Measurements from ENCODE around the gene ZNF652. TPM values are rescaled to one million over a fixed set of nuclear protein-coding genes. Genes with fewer than 3 reads are reported as not detected.

Gene ZNF652
- total RNA-seq, 2 experiments from 2014 or later, result 33.7 to 34.9 TPM

DNA sequence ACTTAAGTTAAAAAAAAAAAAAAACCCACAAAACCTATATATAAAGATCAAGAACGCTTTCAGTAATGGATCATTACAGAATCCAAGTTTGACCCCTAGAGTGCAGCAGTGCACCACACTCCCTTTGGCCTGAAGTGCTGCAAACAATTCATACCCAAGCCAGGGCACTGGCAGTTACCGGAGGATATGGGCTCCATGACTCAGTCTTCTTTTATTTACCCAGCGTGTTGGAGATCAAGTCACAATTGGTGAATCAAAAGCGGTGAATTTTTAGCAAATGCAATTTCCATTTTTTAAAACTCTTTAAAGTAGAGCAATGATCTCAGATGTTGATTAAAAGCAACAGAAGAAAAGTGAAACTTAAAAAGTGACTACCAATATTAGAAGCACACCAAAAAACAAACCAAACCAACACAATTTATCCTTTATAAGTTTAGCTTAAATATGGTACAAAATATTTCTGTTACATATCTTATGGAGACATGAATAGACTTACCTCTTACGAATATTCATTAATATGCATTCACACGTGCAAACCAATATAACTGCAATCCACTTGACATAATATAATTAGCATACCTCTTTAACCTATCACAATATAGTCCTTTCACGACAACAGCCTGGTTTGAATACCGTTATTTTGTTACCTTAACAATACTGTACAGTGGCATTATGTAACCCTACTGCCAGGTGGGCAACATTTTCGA lies 46.3 kb downstream of the ZNF652 start:
- Histone ChIP-seq H3K36me3 (ENCODE audit: insufficient read depth, low read length) (peaks cover 33% of the 10 kb centered on the region), H3K4me3 (ENCODE audit: low read length) (no peak overlapping the region), H3K27ac (ENCODE audit: low read depth in 1 of 2, low read length in 2 of 2) (no peak overlapping the region), H3K27me3 (ENCODE audit: control insufficient read depth in 1 of 2, insufficient read depth in 2 of 2, low read length in 2 of 2) (no peaks in the 10 kb centered on the region), H3K9me3 (ENCODE audit: control insufficient read depth in 1 of 2, insufficient read depth in 1 of 2, low read length in 2 of 2) (no peaks in the 10 kb centered on the region), H3K4me1 (ENCODE audit: insufficient read depth, low read length) (peaks cover 3% of the 10 kb centered on the region)
- no peaks in the 10 kb centered on the region for H3K27me3 Mint-ChIP-seq
- H3K9me3 Mint-ChIP-seq, result no peaks in the 10 kb centered on the region
- CTCF ChIA-PET, result interaction anchor here (0.6 to 4.1 kb wide), 21 partner anchors 8 to 690 kb away, joined by 3 to 49 read pairs (median 4); partner anchors contain the start of gene PHB1
- peak; percentile 99 for ATAC-seq (ENCODE audit: poor library complexity)
- H3K27ac Mint-ChIP-seq, result peak overlapping the region; percentile 40
- TF ChIP-seq, protein P1, sequence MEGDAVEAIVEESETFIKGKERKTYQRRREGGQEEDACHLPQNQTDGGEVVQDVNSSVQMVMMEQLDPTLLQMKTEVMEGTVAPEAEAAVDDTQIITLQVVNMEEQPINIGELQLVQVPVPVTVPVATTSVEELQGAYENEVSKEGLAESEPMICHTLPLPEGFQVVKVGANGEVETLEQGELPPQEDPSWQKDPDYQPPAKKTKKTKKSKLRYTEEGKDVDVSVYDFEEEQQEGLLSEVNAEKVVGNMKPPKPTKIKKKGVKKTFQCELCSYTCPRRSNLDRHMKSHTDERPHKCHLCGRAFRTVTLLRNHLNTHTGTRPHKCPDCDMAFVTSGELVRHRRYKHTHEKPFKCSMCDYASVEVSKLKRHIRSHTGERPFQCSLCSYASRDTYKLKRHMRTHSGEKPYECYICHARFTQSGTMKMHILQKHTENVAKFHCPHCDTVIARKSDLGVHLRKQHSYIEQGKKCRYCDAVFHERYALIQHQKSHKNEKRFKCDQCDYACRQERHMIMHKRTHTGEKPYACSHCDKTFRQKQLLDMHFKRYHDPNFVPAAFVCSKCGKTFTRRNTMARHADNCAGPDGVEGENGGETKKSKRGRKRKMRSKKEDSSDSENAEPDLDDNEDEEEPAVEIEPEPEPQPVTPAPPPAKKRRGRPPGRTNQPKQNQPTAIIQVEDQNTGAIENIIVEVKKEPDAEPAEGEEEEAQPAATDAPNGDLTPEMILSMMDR (IDR thresholded peaks at IDR 0.05), result peak; percentile 85
- peak overlapping the region; percentile 82 for H3K4me3 Mint-ChIP-seq
- DNase-seq, result peak; percentile 66 to 89 (median 72)
- peaks cover 30% of the 10 kb centered on the region for H3K4me1 Mint-ChIP-seq (ENCODE audit: low read depth)
- intact Hi-C loops (cut with DNase I, micrococcal nuclease), result loop anchor here (1.0 to 10.0 kb wide), 4 partner anchors 45 to 239 kb away; no protein-coding TSS in a partner anchor
- POLR2A ChIA-PET, result interaction anchor here (0.7 to 5.3 kb wide), 4 partner anchors 44 to 902 kb away, joined by 3 to 39 read pairs (median 5); partner anchors contain the start of gene ZNF652
- peaks cover 30% of the 10 kb centered on the region for H3K36me3 Mint-ChIP-seq (ENCODE audit: low read depth)

DNA sequence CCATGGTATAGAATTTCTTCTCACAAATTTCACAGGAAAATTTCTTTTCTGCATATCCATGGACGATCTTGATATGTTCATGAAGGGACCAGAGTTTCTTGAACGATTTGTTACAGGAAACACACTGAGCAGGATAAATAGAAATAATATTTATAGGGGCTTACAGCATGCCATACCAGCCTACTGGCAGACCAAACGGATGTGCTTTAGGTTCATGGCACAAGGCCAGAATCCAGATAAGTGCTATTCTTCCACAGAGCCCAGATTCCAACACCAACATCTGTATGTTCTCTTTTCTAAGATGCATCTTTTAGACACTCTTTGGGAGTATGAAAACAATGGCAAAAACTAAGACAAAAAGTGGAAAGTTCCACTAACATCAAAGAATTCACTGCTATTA lies 49.3 kb downstream of the ZNF652 start:
- H3K4me1 Mint-ChIP-seq (ENCODE audit: low read depth), result peaks cover 24% of the 10 kb centered on the region
- no peaks in the 10 kb centered on the region for H3K9me3 Mint-ChIP-seq
- peaks cover 3% of the 10 kb centered on the region for H3K4me1 ChIP-seq (ENCODE audit: insufficient read depth, low read length)
- H3K36me3 ChIP-seq (ENCODE audit: insufficient read depth, low read length), result peaks cover 35% of the 10 kb centered on the region
- no peaks in the 10 kb centered on the region for H3K27me3 Mint-ChIP-seq
- CTCF ChIA-PET, result interaction anchor here (2.8 kb wide), 1 partner anchor 56 kb away, joined by 7 read pairs; no protein-coding TSS in a partner anchor
- peaks cover 42% of the 10 kb centered on the region for H3K36me3 Mint-ChIP-seq (ENCODE audit: low read depth)
- no peaks in the 10 kb centered on the region for H3K27me3 ChIP-seq (ENCODE audit: control insufficient read depth in 1 of 2, insufficient read depth in 2 of 2, low read length in 2 of 2)
- no peaks in the 10 kb centered on the region for H3K9me3 ChIP-seq (ENCODE audit: control insufficient read depth in 1 of 2, insufficient read depth in 1 of 2, low read length in 2 of 2)
- no peak for DNase-seq
- intact Hi-C loops (cut with DNase I, micrococcal nuclease), result loop anchor here in 1 of 2 experiments (10.0 kb wide), 1 partner anchor 242 kb away; no protein-coding TSS in a partner anchor
- no peak overlapping the region for H3K27ac ChIP-seq (ENCODE audit: low read depth in 1 of 2, low read length in 2 of 2)
- H3K4me3 Mint-ChIP-seq, result no peak overlapping the region
- POLR2A ChIA-PET, result no interaction called here
- H3K4me3 ChIP-seq (ENCODE audit: low read length), result no peak overlapping the region
- ATAC-seq (ENCODE audit: poor library complexity), result no peak
- TF ChIP-seq, protein P1 (IDR thresholded peaks at IDR 0.05), result no peak
- no peak overlapping the region for H3K27ac Mint-ChIP-seq

DNA sequence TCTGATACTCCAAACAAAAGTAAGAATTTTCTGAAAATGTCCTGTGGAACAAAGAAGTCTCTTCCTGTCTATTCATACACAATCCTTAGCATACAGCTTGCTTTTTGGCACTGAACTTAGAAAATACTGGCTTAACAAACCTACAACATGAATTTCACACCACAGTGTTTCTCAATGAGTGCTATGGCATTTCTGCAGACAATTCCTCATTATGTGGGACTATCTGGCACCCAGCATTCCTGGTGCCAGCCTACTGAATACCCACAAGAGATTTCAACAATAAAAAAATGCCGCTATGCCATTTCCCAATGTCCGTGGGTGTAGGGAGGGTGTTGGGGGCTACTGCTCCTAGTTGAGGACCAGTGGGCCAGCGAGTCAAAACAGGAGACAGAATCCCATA lies 62.1 kb downstream of the ZNF652 start:
- no peak for DNase-seq
- no peak overlapping the region for H3K4me3 ChIP-seq (ENCODE audit: low read length)
- no peaks in the 10 kb centered on the region for H3K27me3 ChIP-seq (ENCODE audit: control insufficient read depth in 1 of 2, insufficient read depth in 2 of 2, low read length in 2 of 2)
- POLR2A ChIA-PET, result no interaction called here
- Mint-ChIP-seq H3K9me3 (no peaks in the 10 kb centered on the region), H3K4me3 (no peak overlapping the region), H3K27ac (no peak overlapping the region), H3K4me1 (ENCODE audit: low read depth) (no peaks in the 10 kb centered on the region), H3K36me3 (ENCODE audit: low read depth) (peaks cover 64% of the 10 kb centered on the region), H3K27me3 (no peaks in the 10 kb centered on the region)
- H3K27ac ChIP-seq (ENCODE audit: low read depth in 1 of 2, low read length in 2 of 2), result no peak overlapping the region
- TF ChIP-seq, protein P1 (IDR thresholded peaks at IDR 0.05), result no peak
- peaks cover 51% of the 10 kb centered on the region for H3K36me3 ChIP-seq (ENCODE audit: insufficient read depth, low read length)
- intact Hi-C loops (cut with DNase I, micrococcal nuclease), result loop anchor here in 1 of 2 experiments (10.0 kb wide), 1 partner anchor 625 kb away; no protein-coding TSS in a partner anchor
- CTCF ChIA-PET, result interaction anchor here (0.7 kb wide), 1 partner anchor 1153 kb away, joined by 4 read pairs; no protein-coding TSS in a partner anchor
- no peaks in the 10 kb centered on the region for H3K9me3 ChIP-seq (ENCODE audit: control insufficient read depth in 1 of 2, insufficient read depth in 1 of 2, low read length in 2 of 2)
- ATAC-seq (ENCODE audit: poor library complexity), result no peak
- no peaks in the 10 kb centered on the region for H3K4me1 ChIP-seq (ENCODE audit: insufficient read depth, low read length)
